CD4-positive, CD25-positive, alpha-beta regulatory T cell (primary cell): Measurements from ENCODE around the gene COL20A1. TPM values are rescaled to one million over a fixed set of nuclear protein-coding genes. Genes with fewer than 3 reads are reported as not detected.

Source experiments
- ATAC-seq, 2 donors: fragments of 150-1000 bp; cut with Tn5 transposase; one replicate each; pipeline ENCODE4 v1.10.0; 2021; ENCODE audit warnings: low read depth in 2 of 2, moderate number of reproducible peaks in 2 of 2, moderate library complexity in 1 of 2
- DNase-seq, 3 donors: peaks; one replicate each; pipeline versions ENCODE4 v3.0.0 to v3.0.0-alpha.2; 2012 to 2022; ENCODE audit warnings: mixed read lengths in 1 of 3
- H3K27ac ChIP-seq: one replicate; pipeline ENCODE4 v1.7.0; 2013; ENCODE audit warnings: mild to moderate bottlenecking, low read length; ENCODE audit not compliant: insufficient read depth, poor library complexity, severe bottlenecking
- H3K27me3 ChIP-seq: one replicate; pipeline ENCODE4 v1.7.0; 2013; ENCODE audit warnings: low read length; ENCODE audit not compliant: control insufficient read depth, insufficient read depth
- H3K36me3 ChIP-seq: one replicate; pipeline ENCODE4 v1.7.0; 2013; ENCODE audit warnings: mild to moderate bottlenecking, low read length, moderate library complexity; ENCODE audit not compliant: control insufficient read depth, insufficient read depth
- H3K4me1 ChIP-seq: 2 replicates; pipeline ENCODE4 v1.7.0; 2013; ENCODE audit warnings: mild to moderate bottlenecking, low read length; ENCODE audit not compliant: insufficient read depth, control insufficient read depth, poor library complexity, severe bottlenecking
- H3K4me3 ChIP-seq: one replicate; pipeline ENCODE4 v1.7.0; 2013; ENCODE audit warnings: low read depth, mild to moderate bottlenecking, low read length, moderate library complexity
- H3K9me3 ChIP-seq, 2 experiments: 1 replicate in 1 of 2; 2 replicates in 1 of 2; pipeline ENCODE4 v1.7.0; 2013; ENCODE audit warnings: low read length in 2 of 2, mild to moderate bottlenecking in 1 of 2, moderate library complexity in 1 of 2; ENCODE audit not compliant: control insufficient read depth in 2 of 2
- H3K27ac Mint-ChIP-seq, 3 donors: one replicate each; pipeline ENCODE4 v1.8.0; 2020 to 2022; ENCODE audit warnings: mild to moderate bottlenecking in 3 of 3, mixed read lengths in 3 of 3, moderate library complexity in 2 of 3
- H3K27me3 Mint-ChIP-seq: one replicate; pipeline ENCODE4 v1.8.0; 2022; ENCODE audit warnings: mild to moderate bottlenecking, mixed read lengths
- H3K36me3 Mint-ChIP-seq: one replicate; pipeline ENCODE4 v1.8.0; 2020; ENCODE audit warnings: mixed read lengths
- H3K4me1 Mint-ChIP-seq, 4 donors: one replicate each; pipeline ENCODE4 v1.8.0; 2020 to 2022; ENCODE audit warnings: mixed read lengths in 4 of 4, mild to moderate bottlenecking in 1 of 4
- H3K4me3 Mint-ChIP-seq, 4 donors: one replicate each; pipeline ENCODE4 v1.8.0; 2020 to 2022; ENCODE audit warnings: mild to moderate bottlenecking in 4 of 4, mixed read lengths in 4 of 4, moderate library complexity in 3 of 4
- H3K9me3 Mint-ChIP-seq, 7 donors: one replicate each; pipeline ENCODE4 v1.8.0; 2020 to 2022; ENCODE audit warnings: mixed read lengths in 7 of 7, mild to moderate bottlenecking in 3 of 7, moderate library complexity in 2 of 7
- polyA plus RNA-seq, 4 donors: library from polyadenylated mRNA; unstranded; fragments of 300-500 nt; fragmentation: Illumina TruSeq; gene quantifications; one replicate each; pipeline ENCODE4 v1.2.3, GENCODE V29; 2021
- total RNA-seq: library from RNA; stranded (reverse); gene quantifications from one replicate; pipeline ENCODE4 v1.2.3, GENCODE V29; 2022

Gene COL20A1
- total and polyA plus RNA-seq, 5 donors from 2014 or later, result 0.20 TPM; not detected in 4

- ATAC-seq (no peak), DNase-seq (no peak)
- H3K4me3 ChIP-seq, result no peak overlapping the region
- no peak overlapping the region for H3K27ac ChIP-seq
- no peaks in the 10 kb centered on the region for H3K4me1 Mint-ChIP-seq
- H3K27ac Mint-ChIP-seq, result no peak overlapping the region
- no peaks in the 10 kb centered on the region for H3K27me3 Mint-ChIP-seq
- no peaks in the 10 kb centered on the region for H3K36me3 ChIP-seq
- no peaks in the 10 kb centered on the region for H3K4me1 ChIP-seq
- no peak overlapping the region for H3K4me3 Mint-ChIP-seq
- no peaks in the 10 kb centered on the region for H3K36me3 Mint-ChIP-seq
- no peaks in the 10 kb centered on the region for H3K27me3 ChIP-seq
- no peaks in the 10 kb centered on the region for H3K9me3 Mint-ChIP-seq
- no peaks in the 10 kb centered on the region for H3K9me3 ChIP-seq
Measured at GRCh38 chr20:63315240-63315689, 22.3 kb downstream of the COL20A1 start.

DNA sequence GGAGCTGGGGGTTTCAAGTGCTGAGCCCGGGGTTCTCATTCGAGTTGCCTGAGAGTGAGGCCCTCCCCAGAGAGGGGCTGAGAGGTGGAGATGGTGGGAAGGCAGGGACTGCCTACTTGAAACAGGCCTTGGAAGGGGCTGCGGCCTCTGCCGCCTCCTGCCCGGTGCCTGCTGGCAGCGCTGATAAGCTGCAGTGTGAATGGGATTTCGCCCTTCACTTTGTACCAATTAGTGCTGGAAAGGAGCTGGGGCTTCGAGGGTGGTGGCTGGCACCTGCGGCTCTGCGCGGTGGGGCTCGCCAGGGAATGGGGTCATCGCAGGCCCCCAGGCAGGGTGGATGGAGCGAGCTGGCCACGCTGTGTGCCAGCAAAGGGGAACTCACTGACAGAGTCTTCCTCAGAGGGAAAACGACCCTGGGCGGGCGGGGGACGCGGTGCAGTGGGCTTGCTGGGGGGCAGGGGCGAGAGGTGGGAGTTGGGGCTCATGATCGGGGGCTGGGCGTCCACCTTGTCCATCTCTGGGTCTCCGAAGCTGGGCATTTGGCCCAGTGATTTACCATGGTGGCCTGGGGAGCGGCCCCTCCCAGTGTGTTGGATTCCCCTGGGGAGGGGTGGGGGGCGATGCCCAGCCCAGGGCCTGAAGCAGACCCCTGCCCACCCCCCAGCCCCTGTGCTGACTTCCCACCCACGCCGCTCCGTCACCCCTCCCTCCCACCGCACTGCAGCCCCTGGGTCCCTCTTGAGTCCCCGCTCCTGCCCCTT lies 22.9 kb downstream of the COL20A1 start:
- no peak for DNase-seq
- Mint-ChIP-seq H3K4me1 (no peaks in the 10 kb centered on the region), H3K27me3 (no peaks in the 10 kb centered on the region), H3K4me3 (no peak overlapping the region), H3K27ac (no peak overlapping the region), H3K9me3 (no peaks in the 10 kb centered on the region), H3K36me3 (no peaks in the 10 kb centered on the region)
- no peak overlapping the region for H3K4me3 ChIP-seq
- H3K36me3 ChIP-seq, result no peaks in the 10 kb centered on the region
- no peak for ATAC-seq
- H3K27me3 ChIP-seq, result no peaks in the 10 kb centered on the region
- no peak overlapping the region for H3K27ac ChIP-seq
- H3K4me1 ChIP-seq, result no peaks in the 10 kb centered on the region
- H3K9me3 ChIP-seq, result no peaks in the 10 kb centered on the region

GRCh38 chr20:63316502-63316921 lies 23.5 kb downstream of the COL20A1 start:
- Histone ChIP-seq H3K36me3 (no peaks in the 10 kb centered on the region), H3K4me1 (no peaks in the 10 kb centered on the region), H3K9me3 (no peaks in the 10 kb centered on the region), H3K4me3 (no peak overlapping the region), H3K27me3 (no peaks in the 10 kb centered on the region), H3K27ac (no peak overlapping the region)
- ATAC-seq (no peak), DNase-seq (no peak)
- H3K27ac Mint-ChIP-seq, result no peak overlapping the region
- H3K9me3 Mint-ChIP-seq, result no peaks in the 10 kb centered on the region
- H3K36me3 Mint-ChIP-seq, result no peaks in the 10 kb centered on the region
- no peak overlapping the region for H3K4me3 Mint-ChIP-seq
- H3K27me3 Mint-ChIP-seq, result no peaks in the 10 kb centered on the region
- H3K4me1 Mint-ChIP-seq, result no peaks in the 10 kb centered on the region

GRCh38 chr20:63317061-63317460 lies 24.1 kb downstream of the COL20A1 start:
- ATAC-seq (no peak), DNase-seq (no peak)
- H3K4me1 Mint-ChIP-seq, result no peaks in the 10 kb centered on the region
- H3K36me3 ChIP-seq, result no peaks in the 10 kb centered on the region
- no peak overlapping the region for H3K4me3 ChIP-seq
- no peaks in the 10 kb centered on the region for H3K4me1 ChIP-seq
- H3K9me3 Mint-ChIP-seq, result no peaks in the 10 kb centered on the region
- H3K27ac ChIP-seq, result no peak overlapping the region
- no peaks in the 10 kb centered on the region for H3K27me3 ChIP-seq
- no peak overlapping the region for H3K27ac Mint-ChIP-seq
- H3K4me3 Mint-ChIP-seq, result no peak overlapping the region
- H3K27me3 Mint-ChIP-seq, result no peaks in the 10 kb centered on the region
- H3K9me3 ChIP-seq, result no peaks in the 10 kb centered on the region
- no peaks in the 10 kb centered on the region for H3K36me3 Mint-ChIP-seq

DNA sequence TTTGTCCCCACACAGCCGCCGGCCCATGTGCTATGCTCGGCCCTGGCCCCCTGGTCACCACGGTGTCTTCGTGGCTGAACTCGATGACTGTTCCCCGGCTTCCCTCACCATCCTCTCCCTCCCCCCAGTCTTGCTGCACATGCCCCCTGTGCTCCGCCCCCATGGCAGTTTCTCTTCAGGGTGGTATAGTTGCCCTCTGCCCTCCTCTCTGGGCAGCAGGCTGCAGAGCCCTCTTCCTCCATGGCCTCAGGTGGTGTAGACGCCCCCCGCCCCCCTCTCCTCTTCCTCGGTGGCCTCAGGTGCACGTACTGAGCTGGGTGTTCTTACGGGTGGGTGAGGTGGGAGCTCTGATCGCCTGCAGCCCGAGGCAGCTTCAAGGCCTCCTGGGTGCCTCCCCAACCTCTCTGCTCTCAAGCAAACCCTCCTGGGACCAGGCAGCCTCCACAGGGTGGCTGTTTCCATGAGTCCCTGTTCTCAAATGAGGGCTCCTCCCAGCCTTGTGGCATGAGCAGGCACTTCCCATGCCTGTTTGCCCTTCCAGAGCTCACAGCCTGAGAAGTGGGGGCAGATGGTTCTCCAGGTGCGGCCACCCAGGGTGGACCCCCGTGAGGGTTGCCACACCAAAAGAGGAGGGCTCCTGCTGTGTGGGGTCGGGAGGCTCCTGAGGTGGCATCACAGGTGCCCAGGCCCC lies 24.8 kb downstream of the COL20A1 start:
- ATAC-seq (no peak), DNase-seq (no peak)
- Histone ChIP-seq H3K36me3 (no peaks in the 10 kb centered on the region), H3K4me3 (no peak overlapping the region), H3K4me1 (no peaks in the 10 kb centered on the region), H3K27ac (no peak overlapping the region), H3K9me3 (no peaks in the 10 kb centered on the region), H3K27me3 (no peaks in the 10 kb centered on the region)
- H3K4me3 Mint-ChIP-seq, result no peak overlapping the region
- no peaks in the 10 kb centered on the region for H3K36me3 Mint-ChIP-seq
- no peak overlapping the region for H3K27ac Mint-ChIP-seq
- H3K4me1 Mint-ChIP-seq, result no peaks in the 10 kb centered on the region
- H3K9me3 Mint-ChIP-seq, result no peaks in the 10 kb centered on the region
- no peaks in the 10 kb centered on the region for H3K27me3 Mint-ChIP-seq

GRCh38 chr20:63318391-63319163 lies 25.6 kb downstream of the COL20A1 start:
- Histone ChIP-seq H3K4me1 (no peaks in the 10 kb centered on the region), H3K27me3 (no peaks in the 10 kb centered on the region), H3K36me3 (no peaks in the 10 kb centered on the region), H3K4me3 (no peak overlapping the region), H3K27ac (no peak overlapping the region), H3K9me3 (no peaks in the 10 kb centered on the region)
- Mint-ChIP-seq H3K4me3 (no peak overlapping the region), H3K9me3 (no peaks in the 10 kb centered on the region), H3K27ac (no peak overlapping the region), H3K4me1 (no peaks in the 10 kb centered on the region), H3K36me3 (no peaks in the 10 kb centered on the region), H3K27me3 (no peaks in the 10 kb centered on the region)
- ATAC-seq (no peak), DNase-seq (no peak)

- H3K9me3 ChIP-seq, result no peaks in the 10 kb centered on the region
- H3K9me3 Mint-ChIP-seq, result no peaks in the 10 kb centered on the region
- no peaks in the 10 kb centered on the region for H3K36me3 ChIP-seq
- H3K27ac Mint-ChIP-seq, result no peak overlapping the region
- no peak overlapping the region for H3K4me3 ChIP-seq
- no peaks in the 10 kb centered on the region for H3K36me3 Mint-ChIP-seq
- H3K27me3 ChIP-seq, result no peaks in the 10 kb centered on the region
- H3K4me1 ChIP-seq, result no peaks in the 10 kb centered on the region
- no peaks in the 10 kb centered on the region for H3K27me3 Mint-ChIP-seq
- ATAC-seq (no peak), DNase-seq (no peak)
- no peak overlapping the region for H3K4me3 Mint-ChIP-seq
- H3K4me1 Mint-ChIP-seq, result no peaks in the 10 kb centered on the region
- no peak overlapping the region for H3K27ac ChIP-seq
Measured at GRCh38 chr20:63319164-63320040, 26.4 kb downstream of the COL20A1 start.
